ENCODE results near the gene SLC6A18. TPM values are rescaled to one million over a fixed set of nuclear protein-coding genes. Genes with fewer than 3 reads are reported as not detected.

SLC6A18 gene
- total RNA-seq, 1 experiment from 2014 or later = not detected

DNA sequence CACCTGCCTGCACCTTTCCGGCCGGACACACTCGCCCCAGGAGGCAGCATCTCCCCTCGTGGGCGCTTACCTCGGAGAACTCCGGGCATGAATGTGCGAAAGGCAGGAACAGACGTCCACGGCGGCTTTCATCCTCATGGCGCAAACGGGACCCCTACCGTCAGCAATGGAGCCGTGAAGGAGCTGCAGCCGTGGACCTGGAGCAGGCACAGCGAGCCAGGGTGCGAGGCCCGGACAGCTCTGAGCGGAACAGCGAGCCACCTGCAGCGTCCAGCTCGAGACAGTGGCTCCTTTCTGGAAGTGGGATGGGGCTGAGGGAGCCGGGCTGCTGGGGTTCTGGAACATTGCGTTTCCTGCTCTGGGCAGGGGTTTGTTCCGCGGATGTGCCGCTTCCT lies 31.6 kb upstream of the SLC6A18 start:
- Histone ChIP-seq H3K4me1 (replicated peaks) (no peaks in the 10 kb centered on the region), H3K9me3 (replicated peaks) (peaks cover 3% of the 10 kb centered on the region; the same call in 1 of the 2 replicates), H3K27me3 (replicated peaks) (peaks cover 54% of the 10 kb centered on the region), H3K36me3 (no peaks in the 10 kb centered on the region), H3K27ac (no peak overlapping the region), H3K4me3 (no peak overlapping the region)
- no peak for DNase-seq (ENCODE audit: low read depth in 1 of 2, low spot score in 2 of 2)

DNA sequence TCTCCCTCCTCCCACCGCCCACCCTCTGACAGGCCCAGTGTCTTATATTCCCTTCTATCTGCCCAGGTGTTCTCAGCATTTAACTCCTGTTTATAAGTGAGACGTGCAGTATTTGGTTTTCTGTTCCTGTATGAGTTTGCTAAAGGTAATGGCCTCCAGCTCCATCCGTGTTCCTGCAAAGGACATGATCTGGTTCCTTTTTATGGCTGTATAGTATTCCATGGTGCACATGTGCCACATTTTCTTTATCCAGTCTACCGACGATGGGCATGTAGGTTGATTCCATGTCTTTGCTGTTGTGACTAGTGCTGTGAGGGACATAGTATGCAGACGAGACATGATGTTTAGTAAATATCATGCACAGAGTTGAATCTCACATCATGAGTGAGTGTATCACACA lies 30.8 kb upstream of the SLC6A18 start:
- Histone ChIP-seq H3K27ac (no peak overlapping the region), H3K36me3 (no peaks in the 10 kb centered on the region), H3K27me3 (replicated peaks) (peaks cover 56% of the 10 kb centered on the region)

DNA sequence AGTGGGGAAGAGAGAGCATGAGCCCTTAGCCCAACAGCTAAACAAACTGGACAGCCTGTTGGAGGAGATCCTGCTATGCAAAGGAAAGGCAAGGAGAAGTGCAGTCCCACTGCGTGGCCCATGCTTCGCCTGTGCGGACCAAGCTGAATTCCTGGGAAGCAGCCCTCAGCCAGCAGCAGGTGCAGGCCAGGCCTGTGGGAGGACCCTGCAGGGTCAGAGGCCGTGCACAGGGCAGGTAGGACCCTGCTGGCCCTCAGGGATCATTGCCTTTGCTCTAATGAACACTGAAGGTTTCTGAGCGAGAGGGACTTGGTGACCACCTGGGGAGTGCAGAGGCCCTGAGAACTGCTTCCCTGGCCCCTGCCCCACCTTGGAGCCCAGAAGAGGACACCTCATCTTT lies 29.7 kb upstream of the SLC6A18 start:
- Histone ChIP-seq H3K9me3 (replicated peaks) (peaks cover 3% of the 10 kb centered on the region; the same call in 1 of the 2 replicates), H3K4me1 (replicated peaks) (no peaks in the 10 kb centered on the region), H3K4me3 (no peak overlapping the region), H3K36me3 (no peaks in the 10 kb centered on the region), H3K27ac (no peak overlapping the region), H3K27me3 (replicated peaks) (peaks cover 56% of the 10 kb centered on the region)
- no peak for DNase-seq (ENCODE audit: low read depth in 1 of 2, low spot score in 2 of 2)

More for the DNA sequence above, 30.8 kb upstream of the SLC6A18 start:
- no peaks in the 10 kb centered on the region for H3K4me1 ChIP-seq (replicated peaks)
- DNase-seq (ENCODE audit: low read depth in 1 of 2, low spot score in 2 of 2) = no peak
- no peak overlapping the region for H3K4me3 ChIP-seq
- H3K9me3 ChIP-seq (replicated peaks) = peaks cover 3% of the 10 kb centered on the region; the same call in 1 of the 2 replicates

DNA sequence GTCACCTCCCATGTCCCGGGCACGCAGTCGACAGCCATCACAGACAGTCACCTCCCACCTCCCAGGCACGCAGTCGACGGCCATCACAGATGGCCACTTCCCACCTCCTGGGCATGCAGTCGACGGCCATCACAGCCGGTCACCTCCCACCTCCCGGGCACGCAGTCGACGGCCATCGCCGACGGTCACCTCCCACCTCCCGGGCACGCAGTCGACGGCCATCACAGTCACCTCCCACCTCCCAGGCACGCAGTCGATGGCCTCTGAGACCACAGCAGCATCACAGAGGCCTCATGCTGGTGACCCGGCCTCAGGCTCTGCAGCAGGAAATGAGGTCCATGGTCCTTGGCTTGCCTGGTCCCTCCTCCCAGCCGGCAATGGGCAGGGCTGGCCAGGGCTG lies 29.3 kb upstream of the SLC6A18 start:
- Histone ChIP-seq H3K4me3 (no peak overlapping the region), H3K4me1 (replicated peaks) (no peaks in the 10 kb centered on the region), H3K27ac (no peak overlapping the region), H3K36me3 (no peaks in the 10 kb centered on the region), H3K9me3 (replicated peaks) (peaks cover 3% of the 10 kb centered on the region; the same call in 1 of the 2 replicates), H3K27me3 (replicated peaks) (peaks cover 56% of the 10 kb centered on the region)
- no peak for DNase-seq (ENCODE audit: low read depth in 1 of 2, low spot score in 2 of 2)

DNA sequence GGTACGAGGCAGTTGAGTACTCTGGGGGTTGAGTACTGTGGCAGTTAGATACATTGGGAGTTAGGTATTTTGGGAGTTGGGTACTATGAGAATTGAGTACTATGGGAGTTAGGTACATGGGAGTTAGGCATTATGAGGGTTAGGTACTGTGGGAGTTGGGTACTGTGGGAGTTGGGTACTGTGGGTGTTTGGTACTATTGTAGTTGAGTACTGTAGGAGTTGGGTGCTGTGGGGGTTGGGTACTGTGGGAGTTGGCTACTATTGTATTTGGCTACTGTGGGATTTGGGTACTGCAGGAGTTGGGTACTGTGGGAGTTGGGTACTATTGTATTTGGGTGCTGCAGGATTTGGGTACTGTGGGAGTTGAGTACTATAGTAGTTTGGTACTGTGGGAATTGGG lies 28.6 kb upstream of the SLC6A18 start:
- Histone ChIP-seq H3K4me3 (no peak overlapping the region), H3K27ac (no peak overlapping the region), H3K27me3 (replicated peaks) (peaks cover 62% of the 10 kb centered on the region), H3K36me3 (no peaks in the 10 kb centered on the region), H3K4me1 (replicated peaks) (no peaks in the 10 kb centered on the region), H3K9me3 (replicated peaks) (peaks cover 3% of the 10 kb centered on the region; the same call in 1 of the 2 replicates)
- no peak for DNase-seq (ENCODE audit: low read depth in 1 of 2, low spot score in 2 of 2)

DNA sequence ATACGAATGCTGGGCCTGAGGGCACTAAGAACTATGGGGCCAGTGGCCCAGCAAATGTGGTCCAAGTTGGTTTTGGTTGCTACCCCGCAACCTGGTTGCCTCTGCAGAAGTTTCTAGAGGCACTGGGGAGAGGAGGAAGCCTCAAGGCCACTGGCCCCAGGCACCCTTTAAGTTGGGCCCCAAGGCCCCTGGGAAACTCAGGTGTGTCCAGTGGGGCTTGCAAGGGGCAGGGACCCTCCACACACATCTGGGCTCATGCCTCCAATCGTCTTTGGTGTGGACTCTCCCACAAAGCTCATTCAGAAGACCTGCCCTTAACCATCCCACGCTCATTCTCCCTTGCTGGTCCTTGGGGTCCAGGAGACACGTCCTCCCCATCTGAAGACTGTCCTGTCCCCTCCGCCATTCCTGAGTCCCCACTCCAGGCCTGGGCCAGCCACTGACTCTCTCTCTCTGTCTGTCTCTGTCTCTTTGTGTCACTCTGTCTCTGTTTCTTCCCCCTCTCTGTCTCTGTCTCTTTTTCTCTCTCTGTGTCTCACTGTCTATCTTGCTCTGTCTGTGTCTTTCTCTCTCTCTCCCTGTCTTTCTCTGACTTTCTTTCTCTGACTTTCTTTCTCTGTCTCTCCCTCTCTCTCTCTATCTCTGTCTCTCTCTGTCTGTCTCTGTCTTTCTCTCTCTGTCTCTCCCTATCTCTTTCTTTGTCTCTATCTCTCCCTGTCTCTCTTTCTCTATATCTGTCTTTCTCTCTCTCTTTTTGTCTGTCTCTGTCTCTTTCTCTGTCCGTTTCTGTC lies 27.1 kb upstream of the SLC6A18 start:
- no peaks in the 10 kb centered on the region for H3K36me3 ChIP-seq
- no peak overlapping the region for H3K27ac ChIP-seq

DNA sequence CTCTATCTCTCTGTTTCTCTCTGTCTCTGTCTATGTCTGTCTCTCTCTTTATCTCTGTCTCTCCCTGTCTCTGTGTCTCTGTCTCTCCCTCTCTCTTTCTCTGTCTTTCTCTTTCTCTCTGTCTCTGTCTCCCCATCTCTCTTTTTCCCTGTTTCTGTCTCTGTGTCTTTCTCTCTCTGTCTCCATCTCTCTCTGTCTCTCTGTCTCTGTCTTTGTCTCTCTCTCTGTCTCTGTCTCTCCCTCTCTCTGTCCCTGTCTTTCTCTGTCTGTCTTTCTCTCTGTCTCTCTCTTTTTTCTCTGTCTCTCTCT lies 25.9 kb upstream of the SLC6A18 start:
- Histone ChIP-seq H3K36me3 (no peaks in the 10 kb centered on the region), H3K27ac (no peak overlapping the region)

More for the DNA sequence above, 27.1 kb upstream of the SLC6A18 start:
- H3K4me1 ChIP-seq (replicated peaks) = no peaks in the 10 kb centered on the region
- DNase-seq (ENCODE audit: low read depth in 1 of 2, low spot score in 2 of 2) = no peak
- H3K4me3 ChIP-seq = no peak overlapping the region
- H3K9me3 ChIP-seq (replicated peaks) = peaks cover 3% of the 10 kb centered on the region; the same call in 1 of the 2 replicates
- peaks cover 76% of the 10 kb centered on the region for H3K27me3 ChIP-seq (replicated peaks)

DNA sequence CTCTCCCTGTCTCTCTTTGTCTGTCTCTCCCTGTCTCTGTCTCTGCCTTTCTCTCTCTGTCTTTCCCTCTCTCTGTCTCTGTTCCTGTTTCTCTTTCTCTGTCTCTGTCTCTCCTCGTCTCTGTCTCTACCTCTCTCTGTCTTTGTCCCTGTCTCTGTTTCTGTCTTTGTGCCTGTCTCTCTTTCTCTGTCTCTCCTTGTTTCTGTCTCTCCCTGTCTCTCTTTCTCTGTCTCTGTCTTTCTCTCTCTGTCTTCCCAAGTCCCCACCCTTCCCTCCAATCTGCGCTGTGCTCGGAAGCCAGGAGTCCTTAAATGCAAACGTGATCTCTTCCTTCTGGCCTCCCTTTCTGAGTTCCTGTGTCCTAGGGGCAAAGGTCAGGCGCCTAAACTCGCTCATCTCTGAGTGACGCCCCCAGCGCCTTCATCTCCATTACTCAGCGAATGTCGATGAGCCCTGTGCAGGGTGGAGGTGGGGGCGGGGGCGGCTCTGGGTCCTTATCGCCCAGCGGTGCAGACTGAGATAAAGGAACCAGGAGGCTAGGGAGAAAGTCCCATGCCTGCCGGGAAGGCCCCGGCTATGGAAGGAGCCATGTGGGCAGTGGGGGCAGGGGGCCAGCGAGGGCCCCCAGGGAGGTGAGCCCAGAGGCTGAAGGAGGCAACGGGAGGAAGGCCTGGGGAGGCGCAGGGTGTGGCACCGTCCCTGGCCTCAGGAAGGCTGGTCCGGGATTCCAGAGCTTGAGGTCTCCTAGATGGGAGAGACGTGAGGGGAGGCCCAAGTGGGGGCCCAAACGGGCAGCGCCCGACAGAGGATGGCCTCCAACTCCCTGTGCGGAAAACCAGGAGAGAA lies 25.3 kb upstream of the SLC6A18 start:
- H3K27me3 ChIP-seq (replicated peaks) = peaks cover 83% of the 10 kb centered on the region
- no peak for DNase-seq (ENCODE audit: low read depth in 1 of 2, low spot score in 2 of 2)
- H3K27ac ChIP-seq = no peak overlapping the region
- H3K4me1 ChIP-seq (replicated peaks) = no peaks in the 10 kb centered on the region
- H3K4me3 ChIP-seq = no peak overlapping the region
- no peaks in the 10 kb centered on the region for H3K36me3 ChIP-seq
- H3K9me3 ChIP-seq (replicated peaks) = 0 out of 2 replicates have a peak, but pooled peaks cover 3% of the 10 kb centered on the region

More for the DNA sequence above, 25.9 kb upstream of the SLC6A18 start:
- Histone ChIP-seq H3K9me3 (replicated peaks) (peaks cover 3% of the 10 kb centered on the region; the same call in 1 of the 2 replicates), H3K4me1 (replicated peaks) (no peaks in the 10 kb centered on the region), H3K27me3 (replicated peaks) (peaks cover 83% of the 10 kb centered on the region), H3K4me3 (no peak overlapping the region)
- no peak for DNase-seq (ENCODE audit: low read depth in 1 of 2, low spot score in 2 of 2)

DNA sequence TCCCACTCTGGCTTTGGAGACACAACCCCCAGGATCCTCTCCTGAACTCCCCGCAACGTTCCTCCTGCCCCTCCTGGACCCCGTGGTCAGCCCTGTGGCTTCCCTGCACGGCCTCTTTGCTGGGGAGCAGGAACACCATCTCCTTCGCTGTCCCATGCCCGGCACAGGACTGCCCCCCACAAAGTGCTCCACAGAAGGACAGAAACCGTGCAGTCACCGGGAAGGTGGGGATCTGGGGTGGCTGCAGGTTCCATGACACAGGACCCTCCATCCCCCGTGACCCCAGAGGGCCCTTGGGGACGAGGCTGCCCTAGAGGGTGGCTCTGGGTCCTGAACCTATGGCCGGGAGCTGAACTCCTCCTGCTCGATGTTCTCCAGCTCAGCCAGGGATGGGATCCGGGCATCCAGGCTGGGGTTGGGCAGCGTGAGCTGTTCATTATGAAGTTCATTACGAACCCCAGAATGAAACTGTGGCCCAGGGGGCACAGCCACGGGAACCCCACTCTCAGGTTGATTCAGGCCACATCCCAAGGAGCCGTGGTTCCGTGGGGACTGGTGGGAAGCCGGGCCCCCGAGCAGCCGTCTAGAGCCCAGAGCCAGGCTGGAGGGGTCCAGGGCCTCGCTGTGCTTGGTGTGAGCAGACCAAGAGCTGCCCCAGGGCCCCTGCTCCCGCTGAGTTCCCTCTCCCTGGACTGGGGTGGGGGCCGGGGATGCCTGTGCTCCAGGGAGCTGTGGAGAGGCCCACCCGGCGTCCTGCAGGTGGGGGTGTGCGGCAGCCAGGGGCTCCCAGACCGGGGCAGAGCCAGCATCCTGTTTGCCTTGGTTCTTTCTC lies 24.5 kb upstream of the SLC6A18 start:
- H3K4me1 ChIP-seq (replicated peaks) = no peaks in the 10 kb centered on the region
- H3K9me3 ChIP-seq (replicated peaks) = 0 out of 2 replicates have a peak, but pooled peaks cover 3% of the 10 kb centered on the region
- peaks cover 87% of the 10 kb centered on the region for H3K27me3 ChIP-seq (replicated peaks)
- no peaks in the 10 kb centered on the region for H3K36me3 ChIP-seq
- no peak overlapping the region for H3K4me3 ChIP-seq
- DNase-seq (ENCODE audit: low read depth in 1 of 2, low spot score in 2 of 2) = no peak
- H3K27ac ChIP-seq = no peak overlapping the region

DNA sequence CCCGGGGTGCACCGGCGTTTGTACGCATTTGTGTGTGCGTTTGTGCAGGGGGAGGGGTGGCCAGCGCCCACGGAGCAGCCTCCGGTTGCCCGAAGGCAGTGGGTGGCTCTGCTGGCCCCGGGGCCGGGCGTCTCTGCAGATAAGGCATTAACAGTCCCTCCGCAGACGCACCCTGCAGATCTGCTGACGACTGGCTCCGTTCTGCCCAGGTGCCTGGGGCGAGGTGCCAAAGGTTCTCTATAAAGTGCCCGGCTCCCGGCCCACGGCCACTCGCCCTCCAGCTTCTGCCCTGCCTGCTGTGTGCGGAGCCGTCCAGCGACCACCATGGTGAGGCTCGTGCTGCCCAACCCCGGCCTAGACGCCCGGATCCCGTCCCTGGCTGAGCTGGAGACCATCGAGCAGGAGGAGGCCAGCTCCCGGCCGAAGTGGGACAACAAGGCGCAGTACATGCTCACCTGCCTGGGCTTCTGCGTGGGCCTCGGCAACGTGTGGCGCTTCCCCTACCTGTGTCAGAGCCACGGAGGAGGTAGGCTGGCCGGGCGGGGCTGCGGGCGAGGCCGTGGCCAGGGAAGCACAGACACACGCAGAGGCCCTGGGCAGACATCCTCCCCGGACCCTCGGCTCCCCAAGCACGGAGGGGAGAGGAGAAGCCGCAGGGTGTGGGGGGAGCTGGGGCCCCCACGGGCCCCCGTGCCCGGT lies 23.7 kb upstream of the SLC6A18 start, which contains the start of gene SLC6A19:
TSS of gene SLC6A19 (plus strand) at position 269 of the 699 bp plus-strand sequence. CDS start at position 325, 56 bp downstream.
- H3K36me3 ChIP-seq = no peaks in the 10 kb centered on the region
- peaks cover 89% of the 10 kb centered on the region for H3K27me3 ChIP-seq (replicated peaks)
- no peak within 1 kb of the TSS for H3K4me3 ChIP-seq
- no peak within 1 kb of the TSS for H3K27ac ChIP-seq
- H3K9me3 ChIP-seq (replicated peaks) = 0 out of 2 replicates have a peak, but pooled peaks cover 1% of the 10 kb centered on the region
- H3K4me1 ChIP-seq (replicated peaks) = no peaks in the 10 kb centered on the region
- no peak for DNase-seq (ENCODE audit: low read depth in 1 of 2, low spot score in 2 of 2)

DNA sequence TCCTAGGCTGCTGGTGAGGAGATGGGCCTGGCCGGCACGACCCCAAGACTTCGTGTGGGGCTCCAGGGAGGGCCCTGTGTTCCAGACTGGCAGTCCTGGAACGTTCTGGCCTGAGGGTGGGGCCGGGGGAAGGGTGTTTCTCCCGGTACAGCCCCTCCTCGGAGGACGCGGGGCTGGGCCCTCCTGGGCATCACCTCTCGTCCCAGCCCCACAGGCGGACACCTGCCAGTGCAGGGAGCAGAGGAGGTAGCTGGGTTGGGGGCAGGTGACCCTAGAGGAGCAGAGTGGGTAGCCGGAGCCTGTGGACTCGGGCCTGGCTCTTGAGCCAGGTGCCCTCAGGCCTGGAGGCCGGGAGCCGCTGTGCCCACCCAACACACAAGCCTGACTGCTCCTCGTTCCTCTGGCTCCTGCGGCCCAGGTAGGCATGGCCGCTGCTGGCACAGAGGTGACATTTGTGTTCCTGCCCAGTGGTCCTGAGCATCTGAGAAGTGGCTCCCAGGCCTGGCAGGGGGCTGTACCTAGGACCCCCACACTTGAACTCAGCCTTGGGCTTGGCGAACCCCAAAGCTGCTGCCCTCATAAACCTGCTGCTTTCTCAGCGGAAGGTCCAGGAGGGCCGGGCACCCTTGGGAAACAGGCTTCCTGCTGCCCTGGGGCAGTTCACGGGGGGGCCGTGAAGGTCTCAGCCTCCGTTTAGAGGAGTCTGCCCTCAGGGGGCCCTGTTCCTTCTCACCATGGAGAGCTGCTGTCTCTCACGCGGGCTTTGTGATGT lies 23.0 kb upstream of the SLC6A18 start:
- Histone ChIP-seq H3K27ac (no peak overlapping the region), H3K4me3 (no peak overlapping the region), H3K4me1 (replicated peaks) (no peaks in the 10 kb centered on the region), H3K27me3 (replicated peaks) (peaks cover 93% of the 10 kb centered on the region), H3K9me3 (replicated peaks) (no peaks in the 10 kb centered on the region), H3K36me3 (no peaks in the 10 kb centered on the region)
- DNase-seq (ENCODE audit: low read depth in 1 of 2, low spot score in 2 of 2) = no peak

DNA sequence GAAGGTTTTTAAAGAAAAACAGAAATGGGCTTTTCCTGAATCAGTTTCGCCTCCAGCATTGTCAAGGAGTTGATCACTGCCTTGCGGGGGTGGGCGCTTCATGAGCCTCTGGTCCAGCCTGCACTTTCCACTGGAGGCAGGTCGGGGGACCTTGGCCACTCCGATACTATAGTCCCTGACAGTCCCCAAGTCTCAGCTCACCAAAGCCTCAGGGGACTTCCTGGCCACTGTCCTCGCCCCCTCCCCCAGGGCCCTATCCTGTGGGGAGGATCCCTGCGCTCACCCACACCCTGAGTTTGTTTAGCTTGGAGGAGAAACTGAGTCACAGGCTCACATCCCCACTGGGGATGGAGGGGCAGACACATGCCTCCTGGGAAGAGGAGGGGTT lies 22.4 kb upstream of the SLC6A18 start:
- Histone ChIP-seq H3K4me3 (no peak overlapping the region), H3K36me3 (no peaks in the 10 kb centered on the region), H3K27me3 (replicated peaks) (peaks cover 97% of the 10 kb centered on the region), H3K27ac (no peak overlapping the region), H3K4me1 (replicated peaks) (no peaks in the 10 kb centered on the region), H3K9me3 (replicated peaks) (no peaks in the 10 kb centered on the region)
- no peak for DNase-seq (ENCODE audit: low read depth in 1 of 2, low spot score in 2 of 2)
